Ishikawa (cell line): Measurements from ENCODE around the gene ANKRD42.

Source experiments
- CEBPB ChIP-seq: IDR thresholded peaks from 2 replicates; pipeline ENCODE4 v1.6.1; 2012
- CREB1 ChIP-seq: IDR thresholded peaks from 2 replicates; pipeline ENCODE4 v1.6.1; 2012; ENCODE audit warnings: low read depth
- EGR1 ChIP-seq: IDR thresholded peaks from 2 replicates; pipeline ENCODE4 v1.6.1; 2012
- EP300 ChIP-seq: IDR thresholded peaks from 2 replicates; pipeline ENCODE4 v1.6.1; 2012; ENCODE audit warnings: borderline replicate concordance
- FOXM1 ChIP-seq: IDR thresholded peaks from 2 replicates; pipeline ENCODE4 v1.6.1; 2012; ENCODE audit warnings: low read depth, borderline replicate concordance
- MAX ChIP-seq: IDR thresholded peaks from 2 replicates; pipeline ENCODE4 v1.6.1; 2012
- NFIC ChIP-seq: IDR thresholded peaks from 2 replicates; pipeline ENCODE4 v1.6.1; 2012
- RAD21 ChIP-seq: IDR thresholded peaks from 2 replicates; pipeline ENCODE4 v1.6.1; 2012; ENCODE audit warnings: low read depth
- REST ChIP-seq: IDR thresholded peaks from 2 replicates; pipeline ENCODE4 v1.6.1; 2012; ENCODE audit warnings: low read depth, mild to moderate bottlenecking
- TAF1 ChIP-seq: IDR thresholded peaks from 2 replicates; pipeline ENCODE4 v1.6.1; 2012; ENCODE audit warnings: low read depth, mild to moderate bottlenecking
- TCF12 ChIP-seq: IDR thresholded peaks from 2 replicates; pipeline ENCODE4 v1.6.1; 2012; ENCODE audit warnings: low read depth
- TEAD4 ChIP-seq: IDR thresholded peaks from 2 replicates; pipeline ENCODE4 v1.6.1; 2012
- USF1 ChIP-seq: IDR thresholded peaks from 2 replicates; pipeline ENCODE4 v1.6.1; 2012
- YY1 ChIP-seq: IDR thresholded peaks from 2 replicates; pipeline ENCODE4 v1.6.1; 2012; ENCODE audit warnings: low read depth
- ZBTB7A ChIP-seq: IDR thresholded peaks from 2 replicates; pipeline ENCODE4 v1.6.1; 2012; ENCODE audit warnings: low read depth

Gene ANKRD42

GRCh38 chr11:83195143-83195466 lies 1.6 kb downstream of the ANKRD42 start:
- TF ChIP-seq TEAD4 (no peak), TAF1 (no peak), EP300 (no peak), YY1 (no peak)

- no peak for TF ChIP-seq TAF1
- TF ChIP-seq NFIC: no peak
- TF ChIP-seq YY1: no peak
Measured at GRCh38 chr11:83195649-83196048, 2.1 kb downstream of the ANKRD42 start.

- TF ChIP-seq TEAD4: no peak
- TF ChIP-seq ZBTB7A: no peak
- TF ChIP-seq USF1: no peak
- no peak for TF ChIP-seq CEBPB
- TF ChIP-seq YY1: no peak
- TF ChIP-seq EGR1: no peak
- TF ChIP-seq FOXM1: no peak
- no peak for TF ChIP-seq TCF12
- no peak for TF ChIP-seq REST
- TF ChIP-seq EP300: no peak
- TF ChIP-seq MAX: no peak
- no peak for TF ChIP-seq CREB1
- TF ChIP-seq TAF1: no peak
- TF ChIP-seq RAD21: no peak
- no peak for TF ChIP-seq NFIC
Measured at GRCh38 chr11:83200035-83200434, 6.5 kb downstream of the ANKRD42 start.

- TF ChIP-seq EP300 (no peak), TAF1 (no peak), MAX (no peak), NFIC (no peak), CREB1 (no peak), TCF12 (no peak), REST (no peak), FOXM1 (no peak), CEBPB (no peak)
Measured at GRCh38 chr11:83205608-83206185, 12.2 kb downstream of the ANKRD42 start.

- TF ChIP-seq ZBTB7A (no peak), TAF1 (no peak), FOXM1 (no peak), EGR1 (no peak), TCF12 (no peak), TEAD4 (no peak), USF1 (no peak), REST (no peak), MAX (no peak), CREB1 (no peak), CEBPB (no peak), YY1 (no peak)
Measured at GRCh38 chr11:83206221-83206620, 12.7 kb downstream of the ANKRD42 start.
